HL-60 (cell line): ENCODE measurements around the gene KLK13.

Experiments
- DNase-seq, 2 experiments: peaks; one replicate each; pipeline ENCODE4 v3.0.0-alpha.2; 2010 to 2020; ENCODE audit warnings: low read depth in 1 of 2, low spot score in 1 of 2
- H3K27ac ChIP-seq: fragments of 250-450 bp; sonication (Bioruptor Pico); replicated peaks from 2 replicates; pipeline ENCODE4 v1.5.1; 2020; ENCODE audit warnings: mild to moderate bottlenecking, moderate library complexity
- H3K27me3 ChIP-seq: fragments of 250-450 bp; sonication (Bioruptor Pico); 2 replicates; pipeline ENCODE4 v1.5.1; 2021; ENCODE audit warnings: mild to moderate bottlenecking, moderate library complexity; ENCODE audit not compliant: insufficient read depth, poor library complexity, severe bottlenecking
- H3K4me3 ChIP-seq: replicated peaks from 2 replicates; pipeline ENCODE4 v1.5.1; 2011; ENCODE audit warnings: mild to moderate bottlenecking, control low read depth, low read length; ENCODE audit not compliant: insufficient read depth
- CTCF ChIP-seq: IDR thresholded peaks from one replicate; pipeline ENCODE4 v1.5.1; 2011; ENCODE audit warnings: low read length, control low read depth, inconsistent platforms; ENCODE audit not compliant: insufficient read depth
- GABPA ChIP-seq: IDR thresholded peaks from 2 replicates; pipeline ENCODE4 v1.6.1; 2012; ENCODE audit warnings: low read depth
- POLR2AphosphoS5 ChIP-seq: IDR thresholded peaks from 2 replicates; pipeline ENCODE4 v1.6.1; 2012; ENCODE audit warnings: low read depth
- REST ChIP-seq: IDR thresholded peaks from 2 replicates; pipeline ENCODE4 v1.6.1; 2012; ENCODE audit warnings: low read depth; ENCODE audit not compliant: insufficient replicate concordance
- SPI1 ChIP-seq: IDR thresholded peaks from 2 replicates; pipeline ENCODE4 v1.6.1; 2012; ENCODE audit warnings: low read depth, mild to moderate bottlenecking, borderline replicate concordance

KLK13 gene

GRCh38 chr19:51025401-51025800 is 39.5 kb downstream of the KLK13 start:
- H3K27ac ChIP-seq, result no peak overlapping the region
- no peak overlapping the region for H3K4me3 ChIP-seq
- no peak for DNase-seq
- no peaks in the 10 kb centered on the region for H3K27me3 ChIP-seq
- no peak for TF ChIP-seq CTCF

GRCh38 chr19:51024924-51025323 is 40.0 kb downstream of the KLK13 start:
- H3K4me3 ChIP-seq, result no peak overlapping the region
- H3K27me3 ChIP-seq, result peaks cover 4% of the 10 kb centered on the region
- no peak for DNase-seq
- H3K27ac ChIP-seq, result no peak overlapping the region
- TF ChIP-seq CTCF (no peak), REST (no peak), POLR2AphosphoS5 (no peak), GABPA (no peak), SPI1 (no peak)

- no peak for TF ChIP-seq GABPA
- TF ChIP-seq REST, result no peak
- TF ChIP-seq CTCF, result no peak
- TF ChIP-seq POLR2AphosphoS5, result no peak
- no peak for TF ChIP-seq SPI1
- Histone ChIP-seq H3K27me3 (peaks cover 12% of the 10 kb centered on the region), H3K27ac (no peak overlapping the region), H3K4me3 (no peak overlapping the region)
- DNase-seq, result no peak
Observed at GRCh38 chr19:51023946-51024345, 40.9 kb downstream of the KLK13 start.

- no peak for DNase-seq
- Histone ChIP-seq H3K27me3 (peaks cover 23% of the 10 kb centered on the region), H3K27ac (no peak overlapping the region), H3K4me3 (no peak overlapping the region)
- TF ChIP-seq POLR2AphosphoS5 (no peak), GABPA (no peak), SPI1 (no peak), REST (no peak), CTCF (no peak)
Observed at GRCh38 chr19:51022526-51022925, 42.4 kb downstream of the KLK13 start.
